Choroid plexus epithelial cell (primary cell): ENCODE data around the gene KRTAP10-6.
"Not testable (repeated sequence)": the region's sequence is repeated elsewhere in the genome, so short reads cannot be mapped to it uniquely, and the experiment has no call there.

ENCODE experiments used
- DNase-seq: peaks from one replicate; pipeline ENCODE4 v3.0.0-alpha.2; 2010; ENCODE audit warnings: low read depth
- H3K4me3 ChIP-seq: 2 replicates; pipeline ENCODE4 v1.5.1; 2011; ENCODE audit warnings: low read depth, mild to moderate bottlenecking, control low read depth, low read length, moderate library complexity
- CTCF ChIP-seq: conservative IDR thresholded peaks from 2 replicates; pipeline ENCODE4 v1.5.1; 2011; ENCODE audit warnings: low read depth, mild to moderate bottlenecking, control low read depth, inconsistent platforms, low read length, moderate library complexity

KRTAP10-6 gene

DNA sequence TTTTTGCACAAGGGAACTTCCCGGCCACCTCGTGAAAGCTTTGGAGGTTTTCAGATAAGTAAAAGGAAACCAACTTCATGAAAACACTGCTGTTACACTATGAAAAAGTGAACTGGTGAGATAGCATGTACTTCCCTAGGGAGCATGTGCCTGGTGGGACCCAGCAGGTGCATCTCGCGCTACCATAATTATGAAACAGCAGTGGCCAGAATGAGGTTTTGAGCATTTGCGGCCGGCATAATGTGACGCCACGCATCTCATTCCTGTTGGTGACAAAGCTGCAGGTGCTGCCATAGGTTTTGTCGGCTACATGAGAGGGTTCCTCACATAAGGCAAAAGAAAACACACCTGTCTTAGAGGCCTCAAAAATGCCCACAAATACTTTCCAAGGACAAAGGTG, 35.4 kb downstream of the KRTAP10-6 start:
- no peak overlapping the region for H3K4me3 ChIP-seq
- DNase-seq: no peak
- no peak for TF ChIP-seq CTCF

- no peak for TF ChIP-seq CTCF
- DNase-seq: no peak
- no peak overlapping the region for H3K4me3 ChIP-seq
These were observed 37.0 kb downstream of the KRTAP10-6 start for GRCh38 chr21:44555200-44555875.

GRCh38 chr21:44552681-44553080, 39.6 kb downstream of the KRTAP10-6 start:
- no peak overlapping the region for H3K4me3 ChIP-seq
- DNase-seq: no peak
- no peak for TF ChIP-seq CTCF

GRCh38 chr21:44552136-44552535, 40.2 kb downstream of the KRTAP10-6 start:
- no peak for TF ChIP-seq CTCF
- DNase-seq: no peak
- no peak overlapping the region for H3K4me3 ChIP-seq

GRCh38 chr21:44551340-44551961, 40.9 kb downstream of the KRTAP10-6 start, which contains the start of gene KRTAP10-2:
Gene KRTAP10-2, minus strand, starts transcription at chr21:44551505. Its CDS starts 47 bp downstream, at chr21:44551458.
- no peak for DNase-seq
- H3K4me3 ChIP-seq: no peak within 1 kb of the TSS
- TF ChIP-seq CTCF: no peak

- no peak for DNase-seq
- H3K4me3 ChIP-seq: no peak overlapping the region
- no peak for TF ChIP-seq CTCF
These were observed 41.5 kb downstream of the KRTAP10-6 start for GRCh38 chr21:44550807-44551206.

DNA sequence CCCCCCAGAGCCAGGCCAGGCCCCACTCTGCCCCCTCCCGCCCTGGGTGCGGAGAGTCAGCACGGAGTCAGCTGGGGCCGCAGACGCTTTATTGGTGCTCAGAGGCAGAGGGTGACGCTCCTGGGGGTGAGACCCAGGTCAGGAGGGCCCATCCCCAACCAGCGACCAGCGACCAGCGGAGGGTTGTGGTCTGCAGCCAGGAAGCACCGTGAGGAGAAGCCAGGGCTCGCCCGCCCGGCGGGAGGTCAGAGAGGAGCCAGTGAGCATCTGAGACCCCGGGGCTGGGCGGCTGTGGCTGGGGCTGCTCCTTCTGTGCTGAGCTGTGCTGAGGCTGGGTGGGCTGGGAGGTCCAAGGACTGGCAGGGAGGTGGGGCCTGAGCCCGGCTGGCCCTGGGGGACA, 42.0 kb downstream of the KRTAP10-6 start:
- not testable (repeated sequence) for DNase-seq, H3K4me3 ChIP-seq
